GM12801 (cell line): ENCODE measurements around the gene CD69.

Experiments
- CTCF ChIP-seq: IDR thresholded peaks from one replicate; pipeline ENCODE4 v1.5.1; 2011; ENCODE audit warnings: control low read depth; ENCODE audit not compliant: insufficient read length; ENCODE audit errors: extremely low read depth

CD69 gene

GRCh38 chr12:9776781-9777180 is 16.1 kb upstream of the CD69 start:
- no peak for TF ChIP-seq CTCF

GRCh38 chr12:9773216-9773877 is 12.6 kb upstream of the CD69 start:
- TF ChIP-seq CTCF = no peak

GRCh38 chr12:9763025-9763424 is 2.3 kb upstream of the CD69 start:
- no peak for TF ChIP-seq CTCF

- TF ChIP-seq CTCF = no peak
These were observed 1.7 kb upstream of the CD69 start for GRCh38 chr12:9762369-9762768.

GRCh38 chr12:9761419-9761781 is 699 bp upstream of the CD69 start:
- TF ChIP-seq CTCF = no peak

GRCh38 chr12:9760120-9760519 is 581 bp downstream of the CD69 start:
- TF ChIP-seq CTCF = no peak

- TF ChIP-seq CTCF = no peak
These were observed 1.0 kb downstream of the CD69 start for GRCh38 chr12:9759694-9760093.
